ENCODE results near the gene TANGO6.
"Not testable (repeated sequence)": the region's sequence is repeated elsewhere in the genome, so short reads cannot be mapped to it uniquely, and the experiment has no call there.

TANGO6 gene

GRCh38 chr16:69012906-69013305, 169.6 kb downstream of the TANGO6 start:
- DNase-seq (ENCODE audit: low read depth in 2 of 2) = no peak

GRCh38 chr16:69013991-69014390, 170.7 kb downstream of the TANGO6 start:
- DNase-seq (ENCODE audit: low read depth in 2 of 2) = no peak

- DNase-seq (ENCODE audit: low read depth in 2 of 2) = no peak
These were observed 171.5 kb downstream of the TANGO6 start for GRCh38 chr16:69014811-69015210.

- DNase-seq (ENCODE audit: low read depth in 2 of 2) = no peak
These were observed 173.9 kb downstream of the TANGO6 start for GRCh38 chr16:69017036-69017783.

- DNase-seq (ENCODE audit: low read depth in 2 of 2) = no peak
These were observed 176.5 kb downstream of the TANGO6 start for GRCh38 chr16:69019811-69020210.

- no peak for DNase-seq (ENCODE audit: low read depth in 2 of 2)
These were observed 185.8 kb downstream of the TANGO6 start for GRCh38 chr16:69029121-69029520.

- no peak for DNase-seq (ENCODE audit: low read depth in 2 of 2)
These were observed 188.6 kb downstream of the TANGO6 start for GRCh38 chr16:69031877-69032301.

GRCh38 chr16:69033151-69033949, 190.0 kb downstream of the TANGO6 start:
- no peak for DNase-seq (ENCODE audit: low read depth in 2 of 2)

- no peak for DNase-seq (ENCODE audit: low read depth in 2 of 2)
These were observed 192.0 kb downstream of the TANGO6 start for GRCh38 chr16:69035375-69035774.

GRCh38 chr16:69036399-69037091, 193.2 kb downstream of the TANGO6 start:
- DNase-seq (ENCODE audit: low read depth in 2 of 2) = no peak

- DNase-seq (ENCODE audit: low read depth in 2 of 2) = no peak
These were observed 194.2 kb downstream of the TANGO6 start for GRCh38 chr16:69037373-69038160.

GRCh38 chr16:69039333-69039941, 196.1 kb downstream of the TANGO6 start:
- no peak for DNase-seq (ENCODE audit: low read depth in 2 of 2)

GRCh38 chr16:69040144-69040909, 197.0 kb downstream of the TANGO6 start:
- no peak for DNase-seq (ENCODE audit: low read depth in 2 of 2)

GRCh38 chr16:69048328-69049120, 205.2 kb downstream of the TANGO6 start:
- DNase-seq (ENCODE audit: low read depth in 2 of 2) = no peak

- DNase-seq (ENCODE audit: low read depth in 2 of 2) = no peak
These were observed 205.8 kb downstream of the TANGO6 start for GRCh38 chr16:69049146-69049545.

- no peak for DNase-seq (ENCODE audit: low read depth in 2 of 2)
These were observed 206.5 kb downstream of the TANGO6 start for GRCh38 chr16:69049603-69050375.

- DNase-seq (ENCODE audit: low read depth in 2 of 2) = not testable (repeated sequence)
These were observed 208.1 kb downstream of the TANGO6 start for GRCh38 chr16:69051517-69051830.

GRCh38 chr16:69055008-69055407, 211.7 kb downstream of the TANGO6 start:
- no peak for DNase-seq (ENCODE audit: low read depth in 2 of 2)

GRCh38 chr16:69055980-69056379, 212.6 kb downstream of the TANGO6 start:
- DNase-seq (ENCODE audit: low read depth in 2 of 2) = no peak

All from activated CD8-positive, alpha-beta memory T cell treated with anti-CD3 and anti-CD28 coated beads for 4 hours (primary cell).